GM19463 (cell line): ENCODE results near the gene TMEM38B.

Experiments
- ATAC-seq: cut with Tn5 transposase; IDR thresholded peaks from one replicate; pipeline ENCODE4 v1.9.1; 2021; ENCODE audit warnings: mild to moderate bottlenecking, moderate library complexity; ENCODE audit not compliant: unreplicated experiment

Gene TMEM38B, protein sequence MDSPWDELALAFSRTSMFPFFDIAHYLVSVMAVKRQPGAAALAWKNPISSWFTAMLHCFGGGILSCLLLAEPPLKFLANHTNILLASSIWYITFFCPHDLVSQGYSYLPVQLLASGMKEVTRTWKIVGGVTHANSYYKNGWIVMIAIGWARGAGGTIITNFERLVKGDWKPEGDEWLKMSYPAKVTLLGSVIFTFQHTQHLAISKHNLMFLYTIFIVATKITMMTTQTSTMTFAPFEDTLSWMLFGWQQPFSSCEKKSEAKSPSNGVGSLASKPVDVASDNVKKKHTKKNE

GRCh38 chr9:105694190-105694847, at the start of gene TMEM38B:
TSS of gene TMEM38B (plus strand) at chr9:105694541. CDS start at chr9:105694661, 120 bp downstream.
- ATAC-seq, result peak; percentile 83

DNA sequence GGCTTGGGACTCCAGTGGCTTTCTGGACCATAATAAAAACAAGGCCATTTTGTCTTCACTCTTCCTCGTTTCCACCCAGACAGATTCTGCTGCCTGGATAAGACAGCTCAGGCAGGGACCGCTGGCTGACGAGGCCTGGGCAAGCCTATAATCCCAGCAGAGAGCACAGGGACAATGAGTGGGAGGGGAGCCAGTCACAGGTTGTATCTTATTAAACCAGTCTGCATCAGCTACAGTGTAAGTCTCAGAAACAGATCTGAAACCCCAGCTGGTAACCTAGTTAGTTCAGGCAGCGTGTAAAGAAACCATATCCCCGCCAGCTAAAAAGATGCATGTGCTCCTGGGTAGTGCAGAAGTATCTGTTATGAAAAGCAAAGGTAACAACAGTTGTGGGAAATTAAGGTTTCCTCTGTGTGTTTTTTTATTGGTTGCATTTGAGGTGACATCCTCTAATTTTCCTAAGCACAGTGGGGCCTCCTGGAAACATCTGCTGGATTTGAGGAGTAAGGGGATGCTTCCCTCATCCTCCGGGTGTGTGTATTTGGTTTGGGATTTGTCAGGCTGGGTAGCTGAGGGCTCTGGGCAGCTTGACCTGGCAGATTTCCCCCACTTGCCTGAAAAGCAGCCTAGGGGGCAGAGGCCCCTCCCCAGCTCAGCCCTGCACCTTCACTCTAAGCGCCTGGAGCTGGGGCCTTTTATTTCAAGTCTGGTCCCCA, 47.3 kb upstream of the TMEM38B start:
- no peak for ATAC-seq

DNA sequence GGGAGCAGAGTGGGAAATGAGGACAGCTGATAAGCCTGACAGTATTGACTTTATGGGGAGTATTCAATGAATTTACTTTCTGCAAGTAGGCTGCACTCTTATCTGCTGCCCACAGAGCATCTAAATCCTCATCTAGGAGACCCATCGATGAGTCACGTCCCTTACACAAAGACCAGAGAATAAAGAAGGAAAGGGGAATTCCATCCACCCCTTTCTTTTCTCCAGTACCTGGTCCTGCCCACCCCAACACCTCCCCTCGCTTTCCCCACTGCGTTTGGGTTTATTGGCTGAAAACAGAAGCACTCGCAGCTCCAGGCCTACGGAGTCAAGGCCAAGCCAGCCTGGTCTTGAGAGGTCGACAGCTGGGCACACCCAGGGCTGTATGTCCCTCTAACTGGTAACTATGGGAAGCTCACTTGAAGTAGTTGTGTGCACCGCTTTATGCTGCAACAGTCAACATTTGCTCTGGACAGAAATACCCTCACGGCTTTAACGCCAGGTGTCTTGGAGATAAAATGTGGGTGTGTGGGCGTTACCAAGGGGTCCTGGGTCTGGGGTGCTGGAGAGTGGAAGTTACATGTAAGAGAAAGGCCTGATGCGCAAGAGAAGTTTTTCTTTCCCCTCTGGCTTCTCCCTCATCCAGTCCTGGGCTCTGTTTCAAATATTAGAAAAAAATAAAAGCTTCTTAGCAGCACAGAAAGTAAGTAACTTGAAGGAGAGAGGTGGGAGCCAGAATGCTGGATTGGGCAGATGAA, 46.6 kb upstream of the TMEM38B start:
- no peak for ATAC-seq

GRCh38 chr9:105651806-105652205, 42.5 kb upstream of the TMEM38B start:
- ATAC-seq, result no peak

DNA sequence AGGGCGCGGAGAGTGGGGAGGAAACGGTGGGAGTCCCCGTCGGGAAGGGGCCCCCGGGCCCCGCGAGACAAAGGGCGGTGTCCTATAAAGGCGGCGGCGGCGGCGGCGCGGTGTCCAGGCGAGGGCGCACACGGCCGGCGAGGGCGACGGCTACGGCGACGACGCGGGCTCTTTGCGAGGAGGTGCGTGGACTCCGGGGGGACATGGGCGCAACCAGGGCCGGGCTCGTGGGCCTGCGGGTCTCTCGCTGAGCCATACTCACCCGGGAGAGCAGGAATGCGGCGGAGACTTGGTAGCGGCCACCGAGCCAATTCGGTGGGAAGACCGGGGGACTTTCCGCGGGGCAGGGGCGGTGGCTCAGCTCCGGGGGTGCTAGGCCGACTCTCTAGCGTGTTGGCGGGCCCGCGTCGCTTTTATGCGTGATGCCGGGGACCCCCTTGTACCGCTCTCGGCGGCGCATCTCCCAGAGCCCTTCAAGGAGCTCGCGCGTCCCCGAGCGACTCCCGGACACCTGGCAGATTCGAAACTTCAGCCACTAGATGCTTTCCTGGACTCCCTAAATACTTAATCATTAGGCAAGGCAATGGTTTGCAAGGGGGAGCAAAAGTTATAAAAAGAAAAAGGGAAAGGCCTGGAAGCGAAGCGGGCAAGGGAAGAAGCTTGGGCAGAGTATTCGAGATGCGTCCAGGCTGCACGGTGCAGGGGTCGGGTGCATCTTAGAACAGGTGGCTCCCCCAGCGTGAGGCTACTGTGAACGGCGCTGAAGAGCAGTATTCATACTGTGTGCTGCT, 38.0 kb upstream of the TMEM38B start:
- peak; percentile 61 for ATAC-seq

DNA sequence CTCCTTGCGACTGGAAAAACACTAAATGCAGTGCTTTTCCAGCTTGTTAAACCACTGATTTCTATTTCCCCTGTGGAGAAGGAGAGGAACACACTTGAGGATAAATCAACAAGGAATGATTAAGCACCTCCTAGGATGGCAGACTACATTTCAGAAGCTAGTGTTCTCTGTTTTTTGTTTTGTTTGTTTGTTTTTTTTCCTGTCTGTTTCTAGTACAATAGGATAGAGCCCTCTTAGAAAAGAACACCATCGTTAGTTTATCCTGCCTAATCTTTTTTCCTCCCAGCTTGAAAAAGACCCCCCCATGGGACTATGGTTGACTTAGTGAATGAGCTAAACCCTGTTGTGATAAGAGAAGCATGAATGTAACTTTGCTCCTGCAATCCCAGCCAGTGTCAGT, 36.0 kb upstream of the TMEM38B start:
- no peak for ATAC-seq

DNA sequence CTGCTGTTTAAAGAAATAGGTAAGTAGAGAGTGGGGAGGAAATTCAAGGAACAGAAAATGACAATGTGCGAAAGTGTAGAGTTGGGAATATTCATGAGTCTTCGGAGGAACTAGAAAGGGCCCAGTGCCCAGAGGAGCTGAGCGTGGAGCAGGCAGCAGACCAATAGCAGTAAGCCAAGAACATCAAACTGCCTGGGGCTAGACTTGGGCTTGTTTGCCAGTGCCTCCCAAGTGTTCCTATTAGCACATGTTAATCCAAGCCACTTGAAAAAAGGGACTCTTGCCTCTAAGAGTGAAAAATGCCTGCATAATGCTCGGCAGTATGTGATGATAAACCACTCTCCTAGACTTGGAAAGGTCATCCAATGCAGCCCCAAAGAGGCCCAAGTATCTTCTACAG, 33.3 kb upstream of the TMEM38B start:
- ATAC-seq, result no peak

- ATAC-seq, result peak; percentile 80
Observed at GRCh38 chr9:105662184-105663104, 31.9 kb upstream of the TMEM38B start, which contains the start of gene TAL2. TSS of gene TAL2 (plus strand) at chr9:105662457. CDS start at chr9:105662497, 40 bp downstream.

GRCh38 chr9:105663914-105664313, 30.4 kb upstream of the TMEM38B start:
- no peak for ATAC-seq

- ATAC-seq, result no peak
Observed at GRCh38 chr9:105667867-105668266, 26.5 kb upstream of the TMEM38B start.

- ATAC-seq, result no peak
Observed at GRCh38 chr9:105670315-105670714, 24.0 kb upstream of the TMEM38B start.

- no peak for ATAC-seq
Observed at GRCh38 chr9:105670775-105671174, 23.6 kb upstream of the TMEM38B start.

DNA sequence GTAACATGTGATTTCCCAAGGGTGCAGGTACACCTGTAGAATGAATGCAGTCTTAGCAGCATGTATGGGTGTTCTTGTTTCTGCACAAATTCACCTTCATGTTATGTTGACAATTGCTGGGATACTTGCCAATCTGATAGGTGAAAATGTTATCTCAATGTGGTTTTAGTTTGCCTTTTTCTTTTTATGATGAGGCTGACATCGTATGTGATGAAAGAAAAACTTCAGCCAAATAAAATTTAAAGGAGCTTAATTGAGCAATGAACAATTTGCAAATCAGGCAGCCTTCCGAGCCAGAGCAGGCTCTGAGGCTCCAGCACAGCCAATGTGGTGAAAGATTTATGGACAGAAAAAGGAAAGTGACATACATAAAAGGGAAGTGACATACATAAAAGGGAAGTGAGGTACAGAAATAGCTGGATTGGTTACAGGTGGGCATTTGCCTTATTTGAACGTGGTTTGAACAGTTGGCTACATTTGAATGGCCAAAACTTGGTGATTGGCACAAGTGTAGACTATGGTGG, 21.6 kb upstream of the TMEM38B start:
- no peak for ATAC-seq

DNA sequence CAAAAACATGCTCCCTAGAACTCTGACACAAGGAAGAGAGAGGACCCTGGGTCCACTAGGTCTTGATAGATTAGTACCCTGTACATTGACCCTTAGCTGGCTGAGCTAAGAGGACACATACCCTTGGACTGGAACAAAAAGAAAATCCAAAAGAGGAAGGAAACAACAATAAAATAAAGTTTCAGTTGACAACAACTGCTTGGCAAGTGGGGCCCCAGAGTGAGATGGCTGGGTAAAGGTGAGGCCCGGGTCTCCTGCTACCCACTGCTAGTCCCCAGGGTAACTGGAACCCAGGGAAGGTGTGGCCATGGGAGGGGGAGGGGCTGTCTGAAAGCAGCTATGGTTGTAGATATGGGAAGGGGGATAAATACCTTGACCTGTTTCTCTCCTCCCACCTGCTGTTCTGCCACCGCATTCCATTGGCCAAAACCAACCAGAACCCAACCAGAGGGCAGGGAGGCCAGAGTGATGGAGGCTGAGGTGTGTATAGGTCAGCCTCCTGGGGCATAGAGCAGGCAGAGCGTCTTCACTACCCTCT, 20.4 kb upstream of the TMEM38B start:
- ATAC-seq, result no peak

- ATAC-seq, result no peak
Observed at GRCh38 chr9:105676351-105676923, 17.9 kb upstream of the TMEM38B start.

DNA sequence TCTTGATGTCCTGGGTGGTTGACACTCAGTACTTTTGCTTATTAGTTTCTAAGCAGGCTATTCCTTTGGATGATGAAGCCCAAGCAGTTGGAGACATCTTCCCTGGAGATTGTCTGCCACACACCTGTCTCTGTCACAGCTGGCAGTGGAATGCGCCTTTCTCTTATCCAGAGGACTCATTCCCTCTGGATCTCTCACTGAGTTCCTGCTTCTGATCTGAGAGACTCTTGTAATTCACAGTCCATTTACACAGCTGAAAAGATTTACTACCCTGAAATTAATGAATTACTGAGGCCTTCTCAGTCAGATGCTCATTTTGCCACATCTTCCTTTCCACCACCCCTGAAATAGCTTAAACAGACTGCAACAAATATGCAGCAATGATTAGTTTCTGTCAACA, 16.2 kb upstream of the TMEM38B start:
- ATAC-seq, result no peak

DNA sequence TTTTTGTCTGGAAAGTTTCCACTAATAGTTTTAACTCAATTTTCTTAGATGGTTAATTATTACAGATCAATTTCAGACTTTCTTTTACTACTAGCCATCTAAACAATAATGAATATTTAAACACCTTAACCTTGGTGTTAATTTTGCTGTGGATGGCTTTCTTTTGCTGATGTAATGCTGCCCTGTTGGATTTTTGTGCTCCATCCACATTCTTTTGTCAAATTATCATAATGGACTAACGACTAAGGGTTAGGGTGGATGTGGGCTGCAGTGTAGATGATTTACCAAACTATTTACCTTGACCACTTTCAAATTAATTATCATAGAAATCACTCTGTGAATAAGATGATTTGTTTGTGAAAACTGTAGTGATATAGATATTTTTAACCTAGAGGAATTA, 15.6 kb upstream of the TMEM38B start:
- ATAC-seq, result no peak

- ATAC-seq, result no peak
Observed at GRCh38 chr9:105679257-105680022, 14.9 kb upstream of the TMEM38B start.
